Endothelial cell of umbilical vein (primary cell): Measurements from ENCODE around the gene RELN. TPM values are rescaled to one million over a fixed set of nuclear protein-coding genes. Genes with fewer than 3 reads are reported as not detected.

Experiments
- BruUV-seq: library from RNA; stranded (reverse); fragments of 400-500 nt; replicated peaks from 2 replicates; lab custom pipeline; 2021; lab: Mats Ljungman, UMichigan
- CTCF ChIA-PET: fragments of 300-600, 350-600 bp; sonication (Branson Sonifier 250); formaldehyde crosslinking; loops from one replicate; lab custom pipeline; 2021; ENCODE audit warnings: antibody characterized with exemption, inconsistent platforms; lab: Charles Lee
- POLR2A ChIA-PET: fragments of 300-600, 350-600 bp; sonication (Branson Sonifier 250); formaldehyde crosslinking; loops from one replicate; lab custom pipeline; 2021; ENCODE audit warnings: antibody characterized with exemption, inconsistent platforms; lab: Charles Lee
- DNase-seq: peaks from one replicate; pipeline ENCODE4 v3.0.0-alpha.2; 2011; ENCODE audit warnings: low read depth, low spot score
- FAIRE-seq: peaks from 2 replicates; lab custom pipeline; 2011; peaks lifted over from hg19 to GRCh38; lab: Jason Lieb, UNC
- H2AFZ ChIP-seq: 2 replicates; pipeline ENCODE4 v1.6.0; 2012; ENCODE audit warnings: low read depth, low read length, control low read depth, inconsistent platforms
- H3K27ac ChIP-seq: 2 replicates; pipeline ENCODE4 v1.5.1; 2011; ENCODE audit warnings: low read depth, mild to moderate bottlenecking, control low read depth, low read length, moderate library complexity; ENCODE audit not compliant: insufficient read depth
- H3K27me3 ChIP-seq, 2 experiments: 2 replicates each; pipeline versions ENCODE4 v1.6.0 to v1.6.1; 2011; ENCODE audit warnings: low read length in 2 of 2, mixed read lengths in 1 of 2; ENCODE audit not compliant: control insufficient read depth in 2 of 2, insufficient read depth in 2 of 2
- H3K36me3 ChIP-seq, 2 experiments: 2 replicates in 1 of 2; 3 replicates in 1 of 2; pipeline ENCODE4 v1.5.1; 2011; ENCODE audit warnings: low read length in 2 of 2, mild to moderate bottlenecking in 1 of 2, moderate library complexity in 1 of 2; ENCODE audit not compliant: control insufficient read depth in 2 of 2, insufficient read depth in 2 of 2; ENCODE audit errors: extremely low read depth in 1 of 2
- H3K4me1 ChIP-seq: 3 replicates; pipeline ENCODE4 v1.5.1; 2011; ENCODE audit warnings: mild to moderate bottlenecking, low read length; ENCODE audit not compliant: control insufficient read depth, insufficient read depth; ENCODE audit errors: extremely low read depth
- H3K4me2 ChIP-seq: 2 replicates; pipeline ENCODE4 v1.6.1; 2011; ENCODE audit warnings: low read length, control low read depth, mixed read lengths; ENCODE audit not compliant: insufficient read depth
- H3K4me3 ChIP-seq, 3 experiments: fragments of 200-600 bp in 1 of 3; sonication (generic), shearing (Covaris generic) in 1 of 3; replicated peaks in 1 of 3; 2 replicates each; pipeline ENCODE4 v1.5.1; 2011 to 2016; ENCODE audit warnings: control low read depth in 3 of 3, low read length in 3 of 3, mild to moderate bottlenecking in 2 of 3, inconsistent platforms in 1 of 3, low read depth in 1 of 3, moderate library complexity in 1 of 3; ENCODE audit not compliant: insufficient read depth in 1 of 3
- H3K79me2 ChIP-seq: 2 replicates; pipeline ENCODE4 v1.6.0; 2012; ENCODE audit warnings: low read length, inconsistent platforms; ENCODE audit not compliant: control insufficient read depth, insufficient read depth
- H3K9ac ChIP-seq: replicated peaks from 2 replicates; pipeline ENCODE3; 2011; ENCODE audit warnings: low read length, control low read depth; ENCODE audit not compliant: insufficient read depth; ENCODE audit errors: extremely low read depth
- H3K9me1 ChIP-seq: replicated peaks from 3 replicates; pipeline ENCODE4 v1.6.0; 2011; ENCODE audit warnings: mild to moderate bottlenecking, low read length; ENCODE audit not compliant: control insufficient read depth, insufficient read depth; ENCODE audit errors: extremely low read depth
- H3K9me3 ChIP-seq: replicated peaks from 2 replicates; pipeline ENCODE4 v1.5.1; 2012; ENCODE audit warnings: low read length, inconsistent platforms; ENCODE audit not compliant: control insufficient read depth, insufficient read depth
- H4K20me1 ChIP-seq: replicated peaks from 2 replicates; pipeline ENCODE3; 2011; ENCODE audit warnings: mild to moderate bottlenecking, low read length; ENCODE audit not compliant: control insufficient read depth, insufficient read depth; ENCODE audit errors: extremely low read depth
- EZH2 ChIP-seq: IDR thresholded peaks from 2 replicates; pipeline ENCODE4 v1.6.1; 2012; ENCODE audit warnings: borderline replicate concordance, low read depth, mild to moderate bottlenecking, moderate library complexity, low read length, inconsistent platforms; ENCODE audit not compliant: severe bottlenecking
- GATA2 ChIP-seq: IDR thresholded peaks from 2 replicates; pipeline ENCODE4 v1.7.0; 2011; ENCODE audit warnings: low read depth, mild to moderate bottlenecking, moderate library complexity, mixed read lengths, low read length; ENCODE audit not compliant: insufficient read length, insufficient read depth
- JUN ChIP-seq: IDR thresholded peaks from 2 replicates; pipeline ENCODE4 v1.6.1; 2011; ENCODE audit warnings: borderline replicate concordance, low read depth; ENCODE audit not compliant: insufficient read length, insufficient read depth
- POLR2A ChIP-seq: IDR thresholded peaks from 2 replicates; pipeline ENCODE4 v1.6.1; 2012; ENCODE audit warnings: low read depth, mild to moderate bottlenecking, control low read depth, low read length
- POLR2AphosphoS5 ChIP-seq: IDR thresholded peaks from 2 replicates; pipeline ENCODE4 v1.6.1; 2012; ENCODE audit warnings: low read depth, mild to moderate bottlenecking, control low read depth, low read length, moderate library complexity; ENCODE audit not compliant: insufficient read depth
- dilution Hi-C: fragments of 300-500 bp; cut with MboI; formaldehyde crosslinking; loops from one replicate; pipeline ENCODE4 v1.15.0; 2019; ENCODE audit warnings: low sequenced_read_pairs; ENCODE audit not compliant: extremely low pct_ligation_motif_present
- intact Hi-C: fragments of 100-400 bp; cut with micrococcal nuclease; formaldehyde crosslinking; loops from one replicate; pipeline ENCODE4 v1.10.0; 2022
- polyA plus RNA-seq, 4 experiments: library from polyadenylated mRNA; depleted of rRNA in 3 of 4; stranded (reverse) in 3 of 4; unstranded in 1 of 4; fragments of >200 nt; gene quantifications; 2 replicates each; pipeline versions ENCODE4 v1.2.1 to v1.2.3, GENCODE V29; 2011 to 2012; ENCODE audit warnings: missing spikeins in 1 of 4
- total RNA-seq: library from RNA; stranded (reverse); gene quantifications from 2 replicates; pipeline ENCODE4 v1.2.3, GENCODE V29; 2021
- TF ChIP-seq, protein P1 (sequence below): IDR thresholded peaks from 2 replicates; pipeline ENCODE4 v1.6.1; 2011; ENCODE audit not compliant: insufficient read depth, insufficient read length
- TF ChIP-seq, protein P2 (sequence below), 2 donors: IDR thresholded peaks; 1 replicate in 1 of 2; 2 replicates in 1 of 2; pipeline ENCODE4 v1.5.1; 2011; ENCODE audit warnings: low read length in 2 of 2, mild to moderate bottlenecking in 2 of 2, moderate library complexity in 2 of 2, control low read depth in 1 of 2, inconsistent platforms in 1 of 2, low read depth in 1 of 2; ENCODE audit not compliant: insufficient read depth in 1 of 2; ENCODE audit errors: extremely low read depth in 1 of 2

The RELN gene
- total and polyA plus RNA-seq, 2 donors (not counting 3 experiments of a cell fraction or from before 2014, with no cell fraction given) = 0.15 to 0.22 TPM

DNA sequence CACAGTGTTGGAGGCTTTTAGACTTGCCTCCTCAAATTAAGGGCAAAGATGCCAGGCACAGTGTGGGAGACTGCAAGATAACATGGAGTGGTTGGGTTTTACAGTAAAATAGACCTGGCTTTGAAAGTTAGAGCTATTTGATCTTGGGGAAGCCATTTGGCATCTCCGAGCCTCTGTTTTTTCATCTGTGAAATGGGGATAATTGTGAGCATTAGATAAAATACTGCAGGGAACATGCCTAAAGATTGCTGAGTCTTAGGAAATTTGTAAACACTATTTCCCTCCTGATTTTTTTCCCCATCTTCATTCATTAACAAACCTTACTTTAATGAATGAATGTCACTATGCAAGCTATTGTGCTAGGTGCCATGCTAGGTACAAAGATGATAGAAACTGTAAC is 302.2 kb downstream of the RELN start:
- Histone ChIP-seq H3K27me3 (peaks cover 0 to 4% of the 10 kb centered on the region in 2 experiments), H3K27ac (no peak overlapping the region), H3K9ac (no peak overlapping the region), H3K36me3 (no peaks in the 10 kb centered on the region), H3K4me3 (no peak overlapping the region), H3K4me2 (no peak overlapping the region), H4K20me1 (no peaks in the 10 kb centered on the region), H3K9me1 (no peaks in the 10 kb centered on the region), H3K4me1 (no peaks in the 10 kb centered on the region), H3K9me3 (no peaks in the 10 kb centered on the region), H3K79me2 (no peaks in the 10 kb centered on the region), H2AFZ (no peak overlapping the region)
- POLR2A ChIA-PET = no interaction called here
- intact Hi-C loops = no loop called here
- CTCF ChIA-PET = no interaction called here
- dilution Hi-C loops = no loop called here
- BruUV-seq = no TSS peak
- DNase-seq (no peak), FAIRE-seq (no peak)
- no peak for TF ChIP-seq JUN
- no peak for TF ChIP-seq EZH2
- TF ChIP-seq, protein P1, sequence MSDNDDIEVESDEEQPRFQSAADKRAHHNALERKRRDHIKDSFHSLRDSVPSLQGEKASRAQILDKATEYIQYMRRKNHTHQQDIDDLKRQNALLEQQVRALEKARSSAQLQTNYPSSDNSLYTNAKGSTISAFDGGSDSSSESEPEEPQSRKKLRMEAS = no peak
- no peak for TF ChIP-seq POLR2A
- TF ChIP-seq, protein P2, sequence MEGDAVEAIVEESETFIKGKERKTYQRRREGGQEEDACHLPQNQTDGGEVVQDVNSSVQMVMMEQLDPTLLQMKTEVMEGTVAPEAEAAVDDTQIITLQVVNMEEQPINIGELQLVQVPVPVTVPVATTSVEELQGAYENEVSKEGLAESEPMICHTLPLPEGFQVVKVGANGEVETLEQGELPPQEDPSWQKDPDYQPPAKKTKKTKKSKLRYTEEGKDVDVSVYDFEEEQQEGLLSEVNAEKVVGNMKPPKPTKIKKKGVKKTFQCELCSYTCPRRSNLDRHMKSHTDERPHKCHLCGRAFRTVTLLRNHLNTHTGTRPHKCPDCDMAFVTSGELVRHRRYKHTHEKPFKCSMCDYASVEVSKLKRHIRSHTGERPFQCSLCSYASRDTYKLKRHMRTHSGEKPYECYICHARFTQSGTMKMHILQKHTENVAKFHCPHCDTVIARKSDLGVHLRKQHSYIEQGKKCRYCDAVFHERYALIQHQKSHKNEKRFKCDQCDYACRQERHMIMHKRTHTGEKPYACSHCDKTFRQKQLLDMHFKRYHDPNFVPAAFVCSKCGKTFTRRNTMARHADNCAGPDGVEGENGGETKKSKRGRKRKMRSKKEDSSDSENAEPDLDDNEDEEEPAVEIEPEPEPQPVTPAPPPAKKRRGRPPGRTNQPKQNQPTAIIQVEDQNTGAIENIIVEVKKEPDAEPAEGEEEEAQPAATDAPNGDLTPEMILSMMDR (IDR thresholded peaks at IDR 0.05; ENCODE audit: extremely low read depth in 1 of 2, insufficient read depth in 1 of 2, low read depth in 1 of 2, low read length in 2 of 2) = no peak
- TF ChIP-seq GATA2 = no peak
- no peak for TF ChIP-seq POLR2AphosphoS5
